ENCODE results near the gene CHST3. TPM values are rescaled to one million over a fixed set of nuclear protein-coding genes. Genes with fewer than 3 reads are reported as not detected.

The CHST3 gene
- total and polyA plus RNA-seq, 8 donors, result 3.1 to 10.8 (median 3.6) TPM

- intact Hi-C loops (cut with DNase I), result no loop called here
- TF ChIP-seq CTCF (IDR thresholded peaks at IDR 0.05), result no peak
- DNase-seq, result no peak
- Histone ChIP-seq H3K27ac (no peak overlapping the region), H3K27me3 (no peaks in the 10 kb centered on the region), H3K36me3 (no peaks in the 10 kb centered on the region), H3K4me1 (peaks cover 0 to 9% (median 7%) of the 10 kb centered on the region in 3 donors), H3K4me3 (no peak overlapping the region), H3K9me3 (no peaks in the 10 kb centered on the region)
- FAIRE-seq, result no peak
- ATAC-seq, result no peak
- 74 to 76% methylated on average over 14 of the region's 14 CpGs for WGBS, 2 donors
Measured at GRCh38 chr10:71972746-71973695, 8.8 kb downstream of the CHST3 start.

- 80% methylated on average over 9 of the region's 9 CpGs for WGBS, 2 donors
- ATAC-seq (no peak), DNase-seq (no peak), FAIRE-seq (no peak)
- Histone ChIP-seq H3K4me1 (peaks cover 0 to 9% (median 7%) of the 10 kb centered on the region in 3 donors), H3K36me3 (no peaks in the 10 kb centered on the region), H3K4me3 (no peak overlapping the region), H3K27ac (peak overlapping the region in 1 of 4 donors; percentile 73), H3K9me3 (no peaks in the 10 kb centered on the region), H3K27me3 (no peaks in the 10 kb centered on the region)
- no peak for TF ChIP-seq CTCF (IDR thresholded peaks at IDR 0.05)
- intact Hi-C loops (cut with DNase I), result no loop called here
Measured at GRCh38 chr10:71973777-71974488, 9.7 kb downstream of the CHST3 start.

GRCh38 chr10:71974489-71975021 lies 10.4 kb downstream of the CHST3 start:
- no peak for TF ChIP-seq CTCF (IDR thresholded peaks at IDR 0.05)
- FAIRE-seq (no peak), ATAC-seq (peak in 2 of 4 donors; percentile 24 to 37), DNase-seq (no peak)
- no peaks in the 10 kb centered on the region for H3K36me3 ChIP-seq
- peak overlapping the region in 3 of 4 donors; percentile 38 to 73 (median 63) for H3K27ac ChIP-seq
- intact Hi-C loops (cut with DNase I), result no loop called here
- no peaks in the 10 kb centered on the region for H3K27me3 ChIP-seq
- H3K4me3 ChIP-seq, result no peak overlapping the region
- no peaks in the 10 kb centered on the region for H3K9me3 ChIP-seq
- 78 to 82% methylated on average over 6 of the region's 6 CpGs for WGBS, 2 donors
- peaks cover 0 to 9% (median 7%) of the 10 kb centered on the region in 3 donors for H3K4me1 ChIP-seq

GRCh38 chr10:71975087-71975870 lies 11.1 kb downstream of the CHST3 start:
- ATAC-seq (peak; percentile 46 to 62 (median 52)), DNase-seq (peak in 4 of 6 donors; percentile 65 to 77 (median 67)), FAIRE-seq (no peak)
- no peak for TF ChIP-seq CTCF (IDR thresholded peaks at IDR 0.05)
- peaks cover 0 to 9% (median 7%) of the 10 kb centered on the region in 3 donors for H3K4me1 ChIP-seq
- no peaks in the 10 kb centered on the region for H3K36me3 ChIP-seq
- intact Hi-C loops (cut with DNase I), result no loop called here
- WGBS, 2 donors, result 55 to 61% methylated on average over 15 of the region's 15 CpGs
- no peaks in the 10 kb centered on the region for H3K27me3 ChIP-seq
- H3K4me3 ChIP-seq, result no peak overlapping the region
- H3K27ac ChIP-seq, result peak overlapping the region in 3 of 4 donors; percentile 38 to 73 (median 63)
- no peaks in the 10 kb centered on the region for H3K9me3 ChIP-seq

All from pancreas (tissue), 10 donors.